ENCODE results near the gene KIF5C. TPM values are rescaled to one million over a fixed set of nuclear protein-coding genes. Genes with fewer than 3 reads are reported as not detected.

KIF5C gene
- total RNA-seq, 4 donors from 2014 or later, result 0.75 to 3.2 (median 2.3) TPM

- Histone ChIP-seq H3K4me3 (no peak overlapping the region), H3K4me1 (no peaks in the 10 kb centered on the region), H3K27me3 (no peaks in the 10 kb centered on the region), H3K36me3 (no peaks in the 10 kb centered on the region), H3K27ac (no peak overlapping the region), H3K9me3 (no peaks in the 10 kb centered on the region)
- in situ Hi-C loops (cut with MboI; ENCODE audit: low pct_ligation_motif_present in 1 of 4, low pct_unique_long_range_greater_than_20kb in 1 of 4, low sequenced_read_pairs in 3 of 4) (no loop called here), intact Hi-C loops (cut with DNase I; ENCODE audit: low total_unique reads) (no loop called here)
- TF ChIP-seq POLR2A (IDR thresholded peaks at IDR 0.05), result no peak
- TF ChIP-seq CTCF (IDR thresholded peaks at IDR 0.05), result no peak
- TF ChIP-seq POLR2AphosphoS5 (IDR thresholded peaks at IDR 0.05), result no peak
- TF ChIP-seq EP300 (IDR thresholded peaks at IDR 0.05; ENCODE audit: low read depth), result no peak
- WGBS, 2 donors (ENCODE audit: low coverage in 1 of 2), result 82% methylated on average over 7 of the region's 7 CpGs; no CpG with 5 or more reads in 1 of the 2 donors
- no peak for DNase-seq
These were observed 42.4 kb upstream of the KIF5C start for GRCh38 chr2:148832637-148833036.

GRCh38 chr2:148842050-148842449 lies 33.0 kb upstream of the KIF5C start:
- H3K27ac ChIP-seq, result no peak overlapping the region
- H3K27me3 ChIP-seq, result no peaks in the 10 kb centered on the region
- H3K4me3 ChIP-seq, result no peak overlapping the region
- intact Hi-C loops (cut with DNase I; ENCODE audit: low total_unique reads), result no loop called here
- no peaks in the 10 kb centered on the region for H3K36me3 ChIP-seq
- TF ChIP-seq CTCF (IDR thresholded peaks at IDR 0.05) (no peak), EP300 (IDR thresholded peaks at IDR 0.05; ENCODE audit: low read depth) (no peak), POLR2AphosphoS5 (IDR thresholded peaks at IDR 0.05) (no peak), POLR2A (IDR thresholded peaks at IDR 0.05) (no peak)
- H3K9me3 ChIP-seq, result no peaks in the 10 kb centered on the region
- 77 to 100% methylated on average over 2 to 3 of the region's 4 CpGs for WGBS, 2 donors (ENCODE audit: low coverage in 1 of 2)
- no peak for DNase-seq
- no peaks in the 10 kb centered on the region for H3K4me1 ChIP-seq
- in situ Hi-C loops (cut with MboI; ENCODE audit: low pct_ligation_motif_present in 1 of 4, low pct_unique_long_range_greater_than_20kb in 1 of 4, low sequenced_read_pairs in 3 of 4), result no loop called here

GRCh38 chr2:148848146-148848545 lies 26.9 kb upstream of the KIF5C start:
- in situ Hi-C loops (cut with MboI; ENCODE audit: low pct_ligation_motif_present in 1 of 4, low pct_unique_long_range_greater_than_20kb in 1 of 4, low sequenced_read_pairs in 3 of 4) (no loop called here), intact Hi-C loops (cut with DNase I; ENCODE audit: low total_unique reads) (no loop called here)
- H3K27me3 ChIP-seq, result no peaks in the 10 kb centered on the region
- TF ChIP-seq CTCF (IDR thresholded peaks at IDR 0.05) (no peak), EP300 (IDR thresholded peaks at IDR 0.05; ENCODE audit: low read depth) (no peak), POLR2AphosphoS5 (IDR thresholded peaks at IDR 0.05) (no peak), POLR2A (IDR thresholded peaks at IDR 0.05) (no peak)
- no peaks in the 10 kb centered on the region for H3K4me1 ChIP-seq
- H3K36me3 ChIP-seq, result no peaks in the 10 kb centered on the region
- H3K27ac ChIP-seq, result no peak overlapping the region
- 94 to 100% methylated on average over 1 of the region's 1 CpG for WGBS, 2 donors (ENCODE audit: low coverage in 1 of 2)
- peaks cover 0 to 10% of the 10 kb centered on the region in 2 donors for H3K9me3 ChIP-seq
- H3K4me3 ChIP-seq, result no peak overlapping the region
- no peak for DNase-seq

- Histone ChIP-seq H3K27ac (no peak overlapping the region), H3K4me1 (no peaks in the 10 kb centered on the region), H3K4me3 (no peak overlapping the region), H3K27me3 (no peaks in the 10 kb centered on the region), H3K36me3 (no peaks in the 10 kb centered on the region), H3K9me3 (peaks cover 0 to 4% of the 10 kb centered on the region in 2 donors)
- intact Hi-C loops (cut with DNase I; ENCODE audit: low total_unique reads) (no loop called here), in situ Hi-C loops (cut with MboI; ENCODE audit: low pct_ligation_motif_present in 1 of 4, low pct_unique_long_range_greater_than_20kb in 1 of 4, low sequenced_read_pairs in 3 of 4) (no loop called here)
- 63 to 65% methylated on average over 2 of the region's 2 CpGs for WGBS, 2 donors (ENCODE audit: low coverage in 1 of 2)
- TF ChIP-seq POLR2AphosphoS5 (IDR thresholded peaks at IDR 0.05) (no peak), POLR2A (IDR thresholded peaks at IDR 0.05) (no peak), EP300 (IDR thresholded peaks at IDR 0.05; ENCODE audit: low read depth) (no peak), CTCF (IDR thresholded peaks at IDR 0.05) (no peak)
- DNase-seq, result no peak
These were observed 21.6 kb upstream of the KIF5C start for GRCh38 chr2:148853458-148853857.
